Mononuclear cell (primary cell): Measurements from ENCODE around the gene GYPC. TPM values are rescaled to one million over a fixed set of nuclear protein-coding genes. Genes with fewer than 3 reads are reported as not detected.

Source experiments
- H3K27me3 ChIP-seq: 2 replicates; pipeline ENCODE4 v1.6.0; 2011; ENCODE audit warnings: low read length, control low read depth; ENCODE audit not compliant: insufficient read depth
- H3K4me1 ChIP-seq: 2 replicates; pipeline ENCODE4 v1.5.1; 2011; ENCODE audit warnings: mild to moderate bottlenecking, low read length, control low read depth; ENCODE audit not compliant: insufficient read depth
- H3K4me3 ChIP-seq: 2 replicates; pipeline ENCODE4 v1.5.1; 2011; ENCODE audit warnings: mild to moderate bottlenecking, low read length, moderate library complexity
- H3K9me3 ChIP-seq: 2 replicates; pipeline ENCODE4 v1.5.1; 2011; ENCODE audit warnings: low read depth, mild to moderate bottlenecking, control low read depth, low read length
- total RNA-seq: library from RNA; depleted of rRNA; stranded (reverse); fragments of >200 nt; gene quantifications from one replicate; pipeline ENCODE4 v1.2.3, GENCODE V29; 2012

GYPC gene
- total RNA-seq, 1 donor: 132 TPM

- H3K9me3 ChIP-seq: no peaks in the 10 kb centered on the region
- peaks cover 19% of the 10 kb centered on the region for H3K4me1 ChIP-seq
- no peak overlapping the region for H3K4me3 ChIP-seq
- H3K27me3 ChIP-seq: no peaks in the 10 kb centered on the region
Measured at GRCh38 chr2:126719191-126719832, 63.4 kb downstream of the GYPC start.

GRCh38 chr2:126719833-126720351, 63.9 kb downstream of the GYPC start:
- Histone ChIP-seq H3K27me3 (no peaks in the 10 kb centered on the region), H3K9me3 (peaks cover 3% of the 10 kb centered on the region), H3K4me3 (no peak overlapping the region), H3K4me1 (peaks cover 13% of the 10 kb centered on the region)

DNA sequence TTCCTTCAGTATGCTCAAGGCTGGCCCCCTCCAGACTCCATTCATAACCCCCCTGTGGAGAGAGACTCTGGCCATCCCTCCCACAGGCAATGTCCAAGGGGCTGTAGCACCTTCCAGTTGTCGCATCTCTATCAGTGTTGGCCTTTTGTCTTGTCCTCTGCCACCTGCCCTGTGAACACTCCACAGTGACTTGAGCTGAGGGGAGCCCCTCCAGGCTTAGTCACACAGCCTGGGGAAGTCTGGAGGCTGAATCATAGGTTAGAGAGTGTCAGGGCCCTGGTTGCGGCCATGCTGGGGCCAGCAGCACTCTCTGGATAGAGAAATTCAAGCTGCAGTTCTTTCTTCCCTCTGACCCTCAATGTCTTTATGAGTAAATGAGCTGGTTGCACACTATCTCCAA, 64.7 kb downstream of the GYPC start:
- H3K4me1 ChIP-seq: peaks cover 13% of the 10 kb centered on the region
- no peaks in the 10 kb centered on the region for H3K27me3 ChIP-seq
- peaks cover 10% of the 10 kb centered on the region for H3K9me3 ChIP-seq
- H3K4me3 ChIP-seq: no peak overlapping the region

DNA sequence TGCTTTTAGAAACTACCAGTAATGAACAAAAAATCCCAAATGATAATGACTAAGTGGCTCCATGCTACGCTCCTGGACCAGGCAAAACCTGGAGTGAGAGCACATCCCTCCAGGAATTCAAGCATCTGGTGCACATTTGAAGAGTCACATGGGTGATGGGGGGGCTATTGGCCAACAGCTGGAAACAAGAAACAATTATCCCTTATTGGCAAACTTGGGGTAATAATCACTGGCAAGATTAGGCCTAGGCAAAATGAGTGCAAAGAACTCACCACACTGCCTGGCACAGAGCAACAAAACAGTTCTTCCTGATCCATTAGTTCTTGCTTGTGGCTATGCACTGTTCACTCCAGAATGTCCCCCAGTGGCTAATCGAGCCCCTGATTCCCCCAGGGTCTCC, 66.1 kb downstream of the GYPC start:
- peaks cover 18% of the 10 kb centered on the region for H3K9me3 ChIP-seq
- peaks cover 13% of the 10 kb centered on the region for H3K4me1 ChIP-seq
- no peak overlapping the region for H3K4me3 ChIP-seq
- H3K27me3 ChIP-seq: no peaks in the 10 kb centered on the region

- Histone ChIP-seq H3K4me3 (no peak overlapping the region), H3K27me3 (no peaks in the 10 kb centered on the region), H3K4me1 (peaks cover 13% of the 10 kb centered on the region), H3K9me3 (peaks cover 18% of the 10 kb centered on the region)
Measured at GRCh38 chr2:126722546-126722945, 66.6 kb downstream of the GYPC start.

GRCh38 chr2:126723281-126723815, 67.4 kb downstream of the GYPC start:
- Histone ChIP-seq H3K27me3 (no peaks in the 10 kb centered on the region), H3K4me3 (no peak overlapping the region), H3K4me1 (peaks cover 13% of the 10 kb centered on the region), H3K9me3 (peaks cover 18% of the 10 kb centered on the region)

GRCh38 chr2:126725580-126725979, 69.6 kb downstream of the GYPC start:
- peaks cover 18% of the 10 kb centered on the region for H3K9me3 ChIP-seq
- no peak overlapping the region for H3K4me3 ChIP-seq
- H3K4me1 ChIP-seq: no peaks in the 10 kb centered on the region
- no peaks in the 10 kb centered on the region for H3K27me3 ChIP-seq

DNA sequence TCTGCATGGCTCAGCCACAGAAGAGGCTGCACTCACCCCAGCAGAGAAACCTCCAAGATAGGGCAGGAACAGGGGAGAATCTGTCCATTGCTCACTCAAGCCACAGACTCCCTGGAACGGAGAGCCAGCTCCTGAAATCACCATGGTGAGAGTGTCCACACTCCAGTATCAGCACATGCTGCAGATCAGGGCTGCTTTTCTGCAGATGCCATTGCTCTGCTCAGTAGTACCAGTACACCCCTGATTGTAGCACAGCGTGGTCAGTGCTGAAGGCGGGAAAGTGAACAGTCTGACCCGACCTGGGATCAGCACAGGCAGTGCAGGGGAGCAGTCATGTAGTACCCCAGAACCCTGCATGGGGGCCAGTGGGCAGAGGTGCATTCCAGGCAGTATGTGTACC, 73.9 kb downstream of the GYPC start:
- peaks cover 15% of the 10 kb centered on the region for H3K9me3 ChIP-seq

GRCh38 chr2:126730655-126731054, 74.7 kb downstream of the GYPC start:
- no peaks in the 10 kb centered on the region for H3K27me3 ChIP-seq
- peaks cover 7% of the 10 kb centered on the region for H3K9me3 ChIP-seq
- no peaks in the 10 kb centered on the region for H3K4me1 ChIP-seq
- H3K4me3 ChIP-seq: no peak overlapping the region

More for the DNA sequence above, 73.9 kb downstream of the GYPC start:
- H3K4me3 ChIP-seq: no peak overlapping the region
- H3K27me3 ChIP-seq: no peaks in the 10 kb centered on the region
- no peaks in the 10 kb centered on the region for H3K4me1 ChIP-seq

DNA sequence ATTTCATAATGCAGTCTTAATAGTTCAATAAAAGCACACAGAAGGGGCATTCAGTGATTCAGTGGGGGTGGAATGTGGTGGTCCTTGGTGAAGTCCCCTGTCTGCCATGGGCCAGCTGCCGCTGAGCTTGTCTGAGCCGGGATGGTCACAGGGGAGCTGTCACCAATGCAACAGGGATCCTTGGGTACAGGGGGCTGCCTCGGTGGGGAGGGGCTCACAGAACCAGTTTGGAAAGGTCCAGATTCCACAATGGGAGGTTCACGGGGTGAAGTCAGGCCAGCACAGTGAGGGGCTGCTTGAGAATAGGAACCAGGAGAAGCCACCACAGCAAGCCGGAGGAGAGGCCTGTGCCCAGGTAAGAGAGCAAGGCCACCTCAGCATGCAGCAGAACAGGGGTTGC, 75.4 kb downstream of the GYPC start:
- Histone ChIP-seq H3K4me3 (no peak overlapping the region), H3K27me3 (no peaks in the 10 kb centered on the region), H3K9me3 (peaks cover under 1% of the 10 kb centered on the region), H3K4me1 (no peaks in the 10 kb centered on the region)

DNA sequence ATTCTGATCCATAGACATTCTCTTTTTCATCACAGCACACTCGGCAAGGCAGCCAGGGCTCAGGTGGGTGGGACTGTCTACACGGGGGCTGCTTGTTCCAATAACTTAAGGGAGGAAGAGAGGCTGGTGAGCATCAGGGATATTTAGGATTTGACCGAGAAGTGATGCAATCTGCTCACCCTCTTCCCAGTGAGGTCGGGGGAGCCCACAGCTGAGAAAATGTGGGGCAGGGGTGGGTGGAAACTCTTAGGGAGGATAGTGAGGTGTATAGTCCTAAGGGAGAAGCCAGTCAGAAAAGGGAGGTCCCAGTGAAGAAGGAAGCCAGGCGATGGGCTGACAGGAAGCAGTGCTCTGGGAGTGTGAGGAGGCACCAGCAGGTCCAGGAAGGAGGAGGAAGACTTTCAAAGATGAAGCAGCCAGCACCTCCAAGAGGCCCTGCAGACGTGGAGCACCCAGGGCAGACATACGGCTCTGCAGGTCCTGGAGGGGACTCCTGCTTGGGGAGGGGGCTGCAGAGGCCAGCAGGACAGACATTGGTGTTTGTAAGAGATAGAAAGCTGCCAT, 76.8 kb downstream of the GYPC start:
- H3K9me3 ChIP-seq: no peaks in the 10 kb centered on the region
- H3K4me3 ChIP-seq: no peak overlapping the region
- no peaks in the 10 kb centered on the region for H3K4me1 ChIP-seq
- H3K27me3 ChIP-seq: no peaks in the 10 kb centered on the region

- Histone ChIP-seq H3K4me1 (no peaks in the 10 kb centered on the region), H3K4me3 (no peak overlapping the region), H3K27me3 (no peaks in the 10 kb centered on the region), H3K9me3 (no peaks in the 10 kb centered on the region)
Measured at GRCh38 chr2:126733795-126734194, 77.8 kb downstream of the GYPC start.

- Histone ChIP-seq H3K4me1 (no peaks in the 10 kb centered on the region), H3K27me3 (no peaks in the 10 kb centered on the region), H3K9me3 (no peaks in the 10 kb centered on the region), H3K4me3 (no peak overlapping the region)
Measured at GRCh38 chr2:126736133-126736874, 80.3 kb downstream of the GYPC start.

GRCh38 chr2:126739141-126739540, 83.2 kb downstream of the GYPC start:
- H3K4me3 ChIP-seq: no peak overlapping the region
- no peaks in the 10 kb centered on the region for H3K9me3 ChIP-seq
- H3K27me3 ChIP-seq: no peaks in the 10 kb centered on the region
- no peaks in the 10 kb centered on the region for H3K4me1 ChIP-seq

GRCh38 chr2:126744640-126745039, 88.7 kb downstream of the GYPC start:
- H3K27me3 ChIP-seq: no peaks in the 10 kb centered on the region
- no peak overlapping the region for H3K4me3 ChIP-seq
- H3K9me3 ChIP-seq: no peaks in the 10 kb centered on the region
- H3K4me1 ChIP-seq: no peaks in the 10 kb centered on the region
